NCI-H1694 (cell line): ENCODE results near the gene GSK3A.

Source experiments
- DNase-seq: peaks from one replicate; lab custom pipeline; 2025; lab: John Stamatoyannopoulos, UW

The GSK3A gene

DNA sequence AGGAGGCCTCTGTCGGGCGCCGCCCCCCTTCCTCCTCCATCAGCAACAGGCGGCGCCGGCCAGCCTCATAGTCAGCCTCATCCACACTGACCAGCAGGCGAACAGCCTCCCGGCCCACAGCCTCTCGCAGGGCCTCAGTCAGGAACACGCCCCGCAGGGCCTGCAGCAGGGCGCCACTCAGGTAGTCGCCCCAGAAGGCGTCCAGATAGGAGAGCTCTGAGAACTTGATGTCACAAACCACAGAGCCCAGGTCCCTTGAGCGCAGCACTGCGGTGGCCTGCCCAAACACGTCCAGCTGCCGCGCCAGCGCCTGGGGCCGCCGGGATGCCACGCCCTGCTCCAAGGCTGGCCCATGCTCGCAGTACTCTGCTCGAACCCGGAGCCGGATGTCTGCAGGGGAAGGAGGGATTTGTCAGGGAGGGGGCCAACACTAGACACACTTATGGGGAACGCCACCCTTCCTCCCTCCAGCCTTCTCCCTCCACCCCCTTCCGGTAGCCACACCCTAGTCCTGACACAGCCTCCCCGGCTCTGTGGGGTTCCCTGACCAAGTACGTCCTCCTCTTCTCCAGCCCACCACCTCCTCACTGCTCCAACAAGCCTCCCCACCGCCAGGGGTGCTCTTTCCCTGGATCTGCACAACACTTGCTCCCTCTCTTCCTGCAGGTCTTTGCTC, 42.8 kb downstream of the GSK3A start:
- no peak for DNase-seq

DNA sequence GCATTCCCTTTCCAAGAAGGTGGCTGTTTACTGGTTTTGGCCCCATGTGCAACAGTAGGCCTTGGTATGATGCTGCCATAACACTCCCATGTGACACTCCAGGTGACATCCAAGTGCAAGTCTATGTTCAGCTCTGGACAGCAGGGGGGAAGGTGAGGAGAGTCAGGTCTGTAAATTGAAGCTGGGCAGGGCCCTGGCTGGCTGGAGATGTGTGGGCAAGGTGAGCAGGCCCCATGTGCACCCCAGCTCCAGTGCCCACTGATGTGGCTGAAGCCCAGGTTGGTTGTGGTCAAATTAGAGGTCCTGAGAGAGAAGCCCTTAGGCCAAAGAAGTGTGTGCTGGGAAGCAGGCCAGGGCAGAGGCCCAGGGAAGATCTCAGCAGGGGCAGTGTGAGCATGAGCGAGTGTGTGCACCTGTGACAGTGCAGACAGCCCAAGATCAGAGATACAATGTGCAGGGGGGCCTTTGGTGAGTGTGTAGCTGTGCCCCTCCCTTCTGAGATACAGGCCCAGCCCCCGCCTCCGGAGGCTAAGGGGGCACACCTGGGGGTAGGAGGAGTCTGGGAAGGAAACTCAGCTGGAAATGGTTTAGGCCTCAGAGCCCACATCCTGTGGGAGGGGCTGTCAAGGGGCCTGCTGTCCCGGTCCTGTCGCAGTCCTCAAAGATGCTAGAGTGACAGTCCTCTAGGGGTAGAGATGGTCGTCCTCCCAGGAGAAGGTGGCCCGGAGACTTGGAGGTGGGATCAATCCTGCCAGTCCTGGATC, 43.5 kb downstream of the GSK3A start:
- no peak for DNase-seq

DNA sequence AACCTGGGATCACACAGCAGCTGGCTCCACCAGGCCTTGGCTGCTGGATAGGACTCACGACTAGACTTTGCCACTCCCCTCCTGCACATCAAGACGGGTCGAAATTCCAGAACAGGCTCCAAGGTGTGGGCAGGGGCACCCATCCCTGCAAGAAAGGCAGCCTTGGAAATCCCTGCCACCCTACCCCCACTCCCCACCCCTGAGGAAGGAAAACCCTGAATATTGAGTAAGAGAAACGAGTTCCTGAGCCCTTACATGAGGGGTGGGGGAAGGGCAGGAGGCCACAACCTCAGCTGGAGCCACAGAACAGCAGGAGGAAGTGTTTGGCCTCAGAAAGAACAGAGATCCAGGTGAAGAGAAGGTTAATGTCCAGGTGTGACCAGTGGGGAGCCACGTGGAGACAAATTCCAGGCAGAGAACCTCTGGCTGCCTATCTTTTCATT, 45.0 kb downstream of the GSK3A start:
- no peak for DNase-seq

DNA sequence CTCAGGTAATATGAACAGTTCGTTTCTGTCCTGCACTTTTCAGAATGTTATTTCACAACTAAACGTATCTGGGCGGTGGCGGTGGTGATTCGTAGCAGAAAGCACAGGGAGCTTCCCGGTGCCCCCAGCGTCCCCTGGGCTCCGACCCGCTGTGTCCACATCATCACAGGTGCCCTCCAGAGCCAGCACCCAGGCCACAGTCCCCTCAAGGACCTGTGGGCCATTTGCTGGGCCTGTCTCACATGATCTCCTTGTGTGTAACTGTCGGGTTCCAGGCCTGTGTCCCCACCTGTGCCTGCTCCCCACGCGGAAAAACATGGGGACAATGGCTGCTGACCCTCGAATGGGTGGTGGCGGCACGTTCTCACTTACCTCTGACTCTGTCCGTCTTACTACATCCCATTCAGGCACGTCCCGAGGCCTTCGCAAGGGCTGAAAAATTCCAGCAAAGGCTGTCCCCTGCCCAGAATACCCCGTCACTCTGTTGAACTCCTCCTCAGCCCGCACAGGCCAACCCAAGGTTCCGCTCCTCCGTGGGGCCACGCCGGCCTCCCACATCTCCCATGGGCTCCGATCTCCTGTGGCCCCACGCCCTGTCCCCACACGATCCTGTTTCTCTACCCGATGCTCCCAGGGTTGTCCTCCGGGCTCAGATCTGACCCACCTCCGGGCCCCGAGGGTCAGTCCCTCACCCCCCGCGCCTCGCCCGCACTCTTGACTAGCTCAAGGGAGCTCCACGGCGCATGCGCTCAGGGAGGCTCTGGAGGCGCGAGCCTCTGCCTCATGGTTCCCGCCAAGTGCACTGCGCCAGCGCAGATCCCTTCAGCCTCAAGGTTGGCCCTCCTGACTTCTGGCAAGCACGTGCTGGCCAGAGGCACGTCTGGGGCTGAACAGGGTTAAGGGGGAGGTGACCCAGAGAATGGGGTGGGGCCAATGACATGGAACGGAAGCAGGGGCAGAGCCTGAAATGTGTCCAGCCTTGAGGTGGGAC, 46.1 kb downstream of the GSK3A start:
- DNase-seq: no peak

DNA sequence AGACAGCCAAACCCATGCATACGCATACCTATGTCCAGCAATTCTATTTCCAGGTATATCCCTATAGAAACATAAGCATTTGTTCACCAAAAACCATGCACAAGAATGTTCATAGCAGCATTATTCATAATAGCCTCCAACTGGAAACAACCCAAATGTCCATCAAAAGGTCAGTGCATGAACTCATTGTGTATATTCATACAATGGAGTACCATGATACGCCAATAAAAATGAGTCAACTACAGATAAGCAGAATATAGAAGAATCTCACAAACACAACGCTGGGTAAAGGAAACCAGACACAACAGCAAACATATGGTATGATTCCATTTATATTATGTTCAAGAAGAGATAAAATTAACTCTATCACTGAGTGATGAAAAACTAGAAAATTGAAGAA, 48.7 kb downstream of the GSK3A start:
- no peak for DNase-seq

DNA sequence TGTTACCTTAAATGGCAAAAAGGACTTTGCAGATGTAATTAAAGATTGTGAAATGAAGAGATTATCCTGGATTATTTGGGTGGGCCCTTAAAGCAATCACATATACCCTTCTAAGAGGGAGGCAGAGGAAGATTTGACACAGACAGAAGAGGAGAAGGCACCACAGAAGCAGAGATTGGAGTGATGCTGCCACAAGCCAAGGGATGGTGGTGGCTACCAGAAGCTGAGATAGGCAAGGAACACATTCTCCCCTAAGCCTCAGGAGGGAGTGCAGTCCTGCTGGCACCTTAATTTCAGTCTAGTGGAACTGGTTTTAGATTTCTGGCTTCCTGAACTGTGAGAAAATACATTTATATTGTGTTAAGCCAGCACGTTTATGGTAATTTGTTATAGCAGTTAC, 49.1 kb downstream of the GSK3A start:
- DNase-seq: no peak

DNA sequence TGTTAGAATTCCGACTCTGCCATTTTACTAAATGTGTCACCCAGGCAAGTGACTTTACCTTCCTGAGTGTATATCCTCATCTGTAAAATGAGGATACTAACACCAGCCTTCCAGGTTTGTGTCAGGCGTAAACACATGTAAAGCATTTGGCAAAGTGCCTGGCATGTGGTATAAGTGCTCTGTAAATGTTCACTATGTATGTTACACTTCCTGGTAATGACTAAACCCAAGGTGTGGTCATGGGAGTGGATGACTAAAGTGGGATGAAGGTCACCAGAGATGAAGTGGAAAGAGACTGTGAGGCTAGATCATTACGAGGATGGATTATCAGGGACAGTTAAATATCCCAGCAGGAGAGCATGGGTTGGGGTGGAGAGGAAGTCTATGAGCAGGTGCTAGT, 50.5 kb downstream of the GSK3A start:
- DNase-seq: no peak

DNA sequence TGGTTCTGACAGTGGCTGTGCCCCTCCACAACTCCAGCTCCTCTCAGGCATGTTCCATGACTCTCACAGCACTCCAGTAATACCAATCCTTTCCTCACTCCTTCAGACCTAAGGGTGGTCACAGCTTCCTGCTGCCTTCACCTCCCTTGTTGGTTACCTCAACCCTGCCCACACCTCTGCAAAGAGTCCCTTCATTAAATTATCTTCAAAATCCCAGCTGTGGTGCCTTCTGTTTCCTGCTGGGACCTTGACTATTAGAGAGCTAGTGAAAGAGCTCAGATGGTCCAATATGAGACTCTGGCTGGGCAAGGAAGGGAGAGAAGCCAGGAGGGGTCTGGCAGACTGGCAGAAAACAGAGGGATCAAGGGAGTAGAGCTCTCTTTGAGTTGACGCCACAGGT, 51.1 kb downstream of the GSK3A start:
- DNase-seq: no peak

DNA sequence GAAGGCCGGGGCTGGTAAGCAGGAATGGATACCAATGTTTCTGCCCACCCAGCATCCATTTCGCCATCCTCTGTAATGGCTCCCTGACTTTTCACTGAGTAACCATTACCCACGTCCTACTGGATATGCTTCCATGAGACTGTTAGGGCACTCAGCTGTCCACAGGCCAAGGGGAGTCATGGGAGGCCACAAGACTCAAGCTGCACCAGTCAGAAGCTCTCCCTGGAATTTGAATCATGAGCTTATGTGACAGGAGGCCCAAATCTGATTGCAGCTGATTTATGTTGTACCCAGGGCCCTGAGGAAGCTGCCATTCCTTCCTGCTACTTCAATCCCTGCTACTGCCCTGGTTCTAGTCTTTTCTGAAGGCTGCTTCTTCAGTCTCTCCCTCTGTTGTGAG, 53.3 kb downstream of the GSK3A start:
- DNase-seq: no peak

DNA sequence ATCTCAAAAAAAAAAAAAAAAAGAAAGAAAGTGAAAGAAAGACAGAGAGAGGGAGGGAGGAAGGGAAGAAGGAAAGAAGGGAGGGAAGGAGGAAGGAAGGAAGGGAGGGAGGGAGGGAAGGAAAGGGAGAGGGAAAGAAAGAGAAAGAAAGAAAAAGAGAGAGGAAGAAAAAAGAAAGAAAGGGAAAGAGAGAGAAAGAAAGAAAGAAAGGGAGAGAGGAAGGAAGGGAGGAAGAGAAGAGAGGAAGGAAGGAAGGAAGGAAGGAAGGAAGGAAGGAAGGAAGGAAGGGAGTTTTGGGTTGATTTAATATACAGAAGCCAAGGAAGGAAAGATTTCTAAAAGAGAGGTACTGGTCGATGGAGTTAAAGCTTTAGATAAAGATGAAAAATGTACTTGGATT, 53.7 kb downstream of the GSK3A start:
- no peak for DNase-seq

DNA sequence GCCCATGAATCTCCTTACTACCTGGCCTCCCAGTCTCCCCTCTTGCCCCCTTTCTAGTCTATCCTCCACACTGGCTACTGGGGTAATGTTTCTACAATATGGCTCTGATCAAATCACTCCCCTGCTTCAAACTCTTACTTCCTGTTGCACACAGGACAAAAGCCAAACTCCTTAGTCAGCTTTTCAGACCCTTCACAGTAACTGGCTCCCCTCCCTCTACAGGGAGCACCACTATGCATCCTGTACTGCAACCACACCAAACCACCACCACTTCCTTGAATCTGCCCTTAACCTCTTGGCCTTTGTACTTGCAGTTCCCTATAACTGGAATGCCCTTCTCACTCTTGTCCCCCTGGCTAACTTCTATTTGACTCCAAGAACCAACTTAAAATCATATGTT, 57.1 kb downstream of the GSK3A start:
- DNase-seq: no peak

DNA sequence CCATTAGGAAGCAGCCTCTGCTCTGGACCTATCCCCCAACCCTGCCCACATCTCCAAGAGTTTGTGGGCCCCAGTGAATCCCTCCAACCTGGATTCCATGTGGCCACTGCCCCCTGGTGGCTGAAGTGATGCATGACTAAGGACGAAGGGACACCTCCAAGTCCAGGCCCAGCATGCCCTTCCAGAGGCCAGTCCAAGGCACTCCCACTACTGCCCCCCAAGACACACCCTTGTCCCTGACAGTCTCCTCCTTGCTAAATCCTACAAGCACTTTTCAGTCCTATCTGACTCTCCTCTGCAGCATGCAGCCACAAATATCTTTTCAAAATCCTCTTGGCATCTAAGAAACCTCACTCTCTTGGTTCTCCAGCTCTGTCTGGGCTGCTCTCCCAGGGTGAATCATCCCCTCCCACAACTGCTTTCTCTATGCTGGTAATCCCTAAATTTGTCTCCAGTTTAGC, 58.0 kb downstream of the GSK3A start:
- DNase-seq: peak; percentile 77
